Fibroblast of skin of scalp (primary cell): ENCODE measurements around the gene HOXD4.

Source experiments
- DNase-seq: peaks from one replicate; pipeline ENCODE4 v3.0.0-alpha.2; 2013

HOXD4 gene

DNA sequence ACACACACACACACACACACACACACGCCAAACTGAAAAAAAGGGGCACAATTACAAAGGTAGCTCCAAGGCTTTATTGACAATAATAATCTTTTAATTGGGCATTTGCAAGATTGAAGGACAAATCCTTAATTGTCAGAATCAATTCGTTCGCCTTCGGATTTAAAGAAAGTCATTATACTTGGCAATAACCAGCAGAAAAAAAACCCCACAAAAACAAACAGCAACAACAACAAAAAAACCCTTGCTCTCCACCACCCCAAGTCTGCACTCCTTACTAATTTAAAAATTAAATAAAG, 23.6 kb upstream of the HOXD4 start:
- no peak for DNase-seq

DNA sequence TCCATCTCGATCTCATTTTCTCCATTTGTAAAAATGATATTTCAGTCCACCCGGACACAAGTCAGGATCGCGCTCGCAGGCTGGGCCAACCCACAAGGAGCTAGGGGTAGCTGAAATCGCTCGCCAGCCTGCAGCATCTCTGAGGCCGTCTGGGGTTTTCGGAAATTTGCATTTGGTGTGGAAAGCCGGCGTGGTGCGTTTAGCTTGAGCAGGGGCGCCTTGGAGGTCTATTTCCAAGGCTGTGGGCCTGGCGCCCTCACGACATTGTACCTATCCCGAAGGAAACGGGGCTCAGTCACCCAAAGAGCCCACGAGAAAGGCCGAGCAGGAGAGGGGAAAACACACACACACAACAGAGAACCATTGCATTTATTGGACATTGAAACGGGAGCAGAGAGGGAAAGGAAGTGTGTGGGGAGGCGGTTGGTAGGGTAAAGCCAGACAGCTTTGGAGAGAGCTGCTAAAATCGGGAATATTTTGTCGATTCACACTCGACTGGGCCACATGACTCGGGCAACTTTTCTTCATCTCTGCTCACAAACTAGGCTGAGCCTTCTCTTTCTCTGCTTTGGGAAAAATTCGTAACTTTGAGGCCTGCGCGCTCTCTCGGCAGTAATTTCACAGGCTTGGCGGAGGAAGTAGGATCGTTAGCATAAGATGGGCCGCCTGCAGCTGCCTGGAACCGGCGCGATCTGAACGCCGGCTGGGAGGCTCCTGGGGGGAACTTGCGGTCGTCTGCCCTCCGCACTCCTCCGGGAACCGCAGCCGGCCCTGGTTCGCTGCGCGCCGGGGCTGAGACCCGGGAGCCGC, 23.0 kb upstream of the HOXD4 start:
- peak; percentile 65 for DNase-seq

DNA sequence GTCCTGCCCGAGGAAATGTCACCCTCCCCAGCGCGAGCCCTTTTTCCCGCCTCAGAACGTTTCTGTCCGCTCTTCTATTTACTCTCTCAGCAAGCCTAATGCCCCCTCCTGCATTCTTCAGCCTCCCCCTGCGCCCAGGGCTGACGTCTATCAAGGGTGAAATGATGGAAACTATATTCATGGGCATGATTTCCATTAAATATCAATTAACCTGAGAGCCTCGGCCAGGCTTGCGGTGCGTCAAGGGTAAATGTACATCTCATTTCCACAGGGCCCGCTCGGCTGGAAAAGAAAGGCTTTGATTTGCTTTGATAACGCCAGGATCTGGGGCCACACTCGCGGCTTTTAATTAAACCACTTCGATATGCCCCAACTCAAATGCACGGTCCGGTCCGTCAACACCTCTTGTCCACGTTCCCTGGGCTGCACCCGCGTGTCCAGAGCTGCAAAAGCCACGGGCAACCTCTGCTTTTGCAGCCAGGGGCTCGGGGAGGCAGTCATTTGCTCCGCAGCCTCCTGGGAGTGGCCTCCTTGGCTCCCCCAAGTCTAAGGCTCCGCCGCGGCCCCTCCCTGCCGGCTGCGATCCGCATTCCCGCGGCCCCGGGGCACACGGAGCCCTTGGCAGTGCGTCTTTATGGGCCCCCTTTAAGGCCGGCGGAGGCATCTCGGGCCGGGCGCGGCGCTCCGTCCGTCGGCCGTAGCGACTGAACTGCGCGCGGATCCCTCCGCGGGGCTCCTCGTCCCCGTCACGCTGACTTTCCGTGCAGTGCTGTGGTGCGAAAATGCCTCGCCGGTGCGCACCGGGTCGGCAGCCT, 22.2 kb upstream of the HOXD4 start, which contains the start of gene HOXD8:
TSS of gene HOXD8 (plus strand) at position 724 of the 815 bp plus-strand sequence. CDS start 662 bp downstream, outside the sequence.
- DNase-seq = peak; percentile 95

DNA sequence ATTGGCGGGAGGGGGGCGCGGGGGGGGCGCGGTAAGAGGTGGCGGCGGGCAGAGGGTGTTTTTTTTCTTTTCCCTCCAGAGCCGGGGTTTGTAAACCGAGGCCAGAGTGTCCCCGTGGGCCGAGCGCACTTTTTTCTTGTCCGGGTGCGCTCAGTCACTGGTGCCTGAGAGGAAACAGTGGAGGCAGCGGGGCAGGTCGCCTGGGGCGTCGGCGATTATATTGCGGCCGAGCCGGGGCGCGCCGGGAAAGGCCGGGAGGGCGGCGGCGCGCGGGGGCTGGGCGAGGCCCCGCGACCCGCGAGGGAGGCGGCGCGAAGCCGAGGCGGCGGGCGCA, 21.6 kb upstream of the HOXD4 start:
- DNase-seq = no peak

DNA sequence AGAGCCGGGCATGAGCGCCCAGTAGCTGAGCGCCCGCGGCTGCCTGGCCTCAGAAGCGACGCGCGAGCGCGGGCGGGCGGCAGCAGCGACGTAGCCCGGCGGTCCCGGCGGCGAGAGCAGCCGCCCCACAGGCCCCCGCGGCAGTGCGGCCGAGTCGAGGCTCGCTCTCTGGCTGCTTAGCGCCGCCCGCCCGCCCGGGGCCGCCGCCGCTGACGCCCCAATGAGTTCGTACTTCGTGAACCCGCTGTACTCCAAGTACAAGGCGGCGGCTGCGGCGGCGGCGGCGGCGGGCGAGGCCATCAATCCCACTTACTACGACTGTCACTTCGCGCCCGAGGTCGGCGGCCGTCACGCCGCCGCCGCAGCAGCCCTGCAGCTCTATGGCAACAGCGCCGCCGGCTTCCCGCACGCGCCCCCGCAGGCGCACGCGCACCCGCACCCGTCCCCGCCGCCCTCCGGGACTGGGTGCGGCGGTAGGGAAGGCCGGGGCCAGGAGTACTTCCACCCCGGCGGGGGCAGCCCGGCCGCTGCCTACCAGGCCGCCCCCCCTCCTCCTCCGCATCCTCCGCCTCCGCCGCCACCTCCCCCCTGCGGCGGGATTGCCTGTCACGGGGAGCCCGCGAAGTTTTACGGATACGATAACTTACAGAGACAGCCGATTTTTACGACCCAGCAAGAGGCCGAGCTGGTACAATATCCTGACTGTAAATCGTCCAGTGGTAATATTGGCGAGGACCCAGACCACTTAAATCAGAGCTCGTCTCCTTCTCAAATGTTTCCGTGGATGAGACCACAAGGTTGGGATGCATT, 21.0 kb upstream of the HOXD4 start:
- DNase-seq = peak; percentile 82

DNA sequence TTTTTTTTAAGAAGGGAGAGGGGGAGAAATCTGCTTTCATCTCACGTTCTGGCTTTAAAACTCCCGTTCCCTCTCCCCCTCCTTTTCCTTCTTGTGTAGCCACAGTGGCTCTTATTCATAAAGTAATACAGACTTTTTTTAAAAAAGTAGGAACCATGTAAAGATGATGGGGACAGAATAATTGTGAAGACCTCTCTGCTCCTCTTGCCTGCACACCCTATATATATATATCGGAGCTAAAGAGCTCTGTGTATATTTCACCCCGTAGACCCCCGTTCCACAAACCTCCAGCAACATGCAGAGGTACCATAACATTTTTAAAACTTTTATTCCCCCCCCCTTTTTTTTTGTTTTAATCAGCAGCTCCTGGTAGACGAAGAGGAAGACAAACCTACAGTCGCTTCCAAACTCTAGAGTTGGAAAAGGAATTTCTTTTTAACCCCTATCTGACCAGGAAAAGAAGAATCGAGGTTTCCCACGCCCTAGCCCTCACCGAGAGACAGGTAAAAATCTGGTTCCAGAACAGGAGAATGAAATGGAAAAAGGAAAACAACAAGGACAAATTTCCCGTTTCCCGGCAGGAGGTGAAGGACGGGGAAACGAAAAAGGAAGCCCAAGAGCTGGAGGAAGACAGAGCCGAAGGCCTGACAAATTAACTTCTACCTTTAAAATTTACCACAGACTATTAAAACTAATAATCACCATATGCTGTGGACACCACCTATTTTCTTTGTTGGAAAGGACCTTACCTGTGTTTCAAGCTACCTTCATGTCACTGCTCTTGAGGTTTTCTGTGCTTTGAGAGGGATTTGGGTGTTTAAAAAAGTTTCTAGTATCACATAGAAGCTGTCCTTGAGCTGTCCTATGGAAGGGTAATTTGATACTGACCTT, 20.1 kb upstream of the HOXD4 start:
- DNase-seq = no peak

DNA sequence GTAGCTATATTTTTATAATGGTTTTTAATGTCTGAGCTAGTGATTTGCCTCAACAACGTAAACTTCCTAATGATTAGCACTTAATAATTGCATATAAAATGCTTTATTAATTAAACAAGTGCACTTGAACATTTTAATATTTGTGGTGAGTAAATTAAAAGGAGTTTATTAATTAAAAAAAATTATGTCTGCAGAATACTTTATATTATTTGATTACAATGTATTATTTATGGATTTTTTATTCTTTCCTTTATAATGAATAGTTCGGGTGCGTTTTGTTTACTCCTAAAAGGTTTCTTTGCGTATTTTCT, 19.5 kb upstream of the HOXD4 start:
- no peak for DNase-seq

DNA sequence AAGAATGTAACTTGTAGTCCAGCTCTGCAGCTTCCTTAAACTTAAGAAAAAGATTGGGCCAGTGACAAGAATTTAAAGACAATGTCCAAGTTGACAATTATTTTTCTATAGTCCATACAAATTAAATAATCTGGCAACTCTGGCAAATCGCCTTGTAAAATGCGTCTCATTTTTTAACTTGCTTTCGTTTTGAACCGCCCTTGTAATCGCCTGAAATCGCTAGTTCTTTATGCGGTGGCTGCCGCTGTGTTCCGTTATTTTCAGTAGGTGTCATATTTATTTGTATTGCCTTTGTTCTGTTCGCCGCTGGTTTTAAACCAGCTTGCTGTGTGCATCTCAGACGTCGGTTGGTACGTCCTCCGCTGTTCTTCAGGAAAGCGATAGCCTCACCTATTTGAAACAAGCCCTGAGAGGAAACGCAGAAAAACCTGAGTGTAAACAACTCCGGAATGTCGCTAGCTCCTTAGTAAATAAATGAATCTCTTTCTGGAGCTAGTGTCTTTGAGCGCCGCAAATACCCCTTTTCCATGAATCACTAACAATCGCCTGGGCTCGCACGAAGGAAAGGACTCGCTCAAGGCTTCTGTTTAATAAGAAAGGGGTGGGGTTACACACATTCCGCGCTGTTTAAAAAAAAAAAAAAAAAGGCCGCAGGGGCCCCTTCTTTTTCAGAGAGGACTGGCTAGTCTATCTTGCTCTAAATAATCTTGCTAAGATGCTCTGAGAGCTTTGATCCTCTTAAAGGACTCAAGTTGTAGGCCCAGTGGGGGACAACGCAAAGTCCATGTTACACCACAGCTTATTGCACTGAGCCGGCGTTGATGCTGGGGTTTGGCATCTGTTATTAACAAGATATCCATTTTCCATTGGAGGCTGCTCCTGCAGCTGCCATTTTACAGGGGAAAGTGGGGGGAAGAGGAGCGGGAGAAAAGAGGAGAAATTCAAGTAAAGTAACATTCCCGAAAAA, 18.9 kb upstream of the HOXD4 start:
- DNase-seq = peak; percentile 82

DNA sequence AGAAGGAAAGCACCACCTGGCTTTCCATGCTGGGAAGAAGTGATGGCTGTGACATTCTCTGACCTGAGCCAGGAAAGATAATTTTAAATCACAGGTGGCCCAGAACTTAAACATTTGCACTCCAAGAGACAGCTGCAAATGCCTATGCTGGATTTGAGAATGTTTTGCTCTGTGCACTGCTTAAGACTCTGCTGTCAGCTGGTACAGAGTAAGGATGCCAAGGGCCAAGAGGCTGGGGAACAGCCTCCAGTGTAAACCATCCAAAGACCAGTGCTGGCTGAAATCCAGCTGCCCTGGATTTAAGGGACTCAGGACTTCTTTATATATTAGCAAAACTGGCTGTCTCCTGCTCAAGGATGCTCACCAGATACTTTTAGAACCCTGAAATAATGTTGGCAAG, 18.0 kb upstream of the HOXD4 start:
- peak; percentile 14 for DNase-seq

DNA sequence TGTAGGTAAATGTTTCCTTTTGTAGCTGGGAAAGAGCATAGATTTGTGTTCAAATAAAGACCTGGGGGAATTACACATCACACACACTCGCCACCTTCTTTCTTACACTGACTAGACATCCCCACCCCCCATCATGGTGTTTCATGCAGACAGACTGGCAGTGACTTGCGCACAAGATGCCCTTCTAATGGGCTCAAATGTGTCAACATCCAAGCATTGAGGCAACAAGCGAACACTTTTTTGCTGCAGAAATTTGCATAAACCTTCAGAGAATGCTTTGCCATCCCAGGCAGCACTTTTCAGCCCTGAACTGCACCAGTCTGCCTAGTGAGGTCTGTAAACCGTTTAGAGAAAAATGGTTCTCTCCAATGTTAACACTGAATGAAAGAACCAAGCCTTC, 17.3 kb upstream of the HOXD4 start:
- peak; percentile 16 for DNase-seq

DNA sequence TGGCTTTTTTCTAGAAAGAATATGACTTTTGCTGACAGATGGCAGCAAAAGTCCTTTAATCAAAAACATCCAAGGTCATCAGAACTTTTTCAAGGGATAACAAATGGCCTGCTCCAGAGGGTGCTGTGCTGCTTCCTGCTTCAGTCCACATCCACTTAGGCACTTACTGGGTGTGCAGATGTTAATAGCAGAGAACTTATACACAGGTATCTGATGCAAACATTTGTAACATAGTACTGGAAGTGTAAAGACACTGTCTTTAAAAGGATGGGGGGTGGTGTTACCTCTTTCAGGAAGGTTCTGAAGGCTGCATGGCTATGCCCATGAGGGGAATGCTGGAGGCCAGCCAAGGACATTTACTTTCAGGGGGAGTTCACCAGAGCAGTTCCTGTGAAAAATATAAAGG, 16.3 kb upstream of the HOXD4 start:
- DNase-seq = peak; percentile 83

DNA sequence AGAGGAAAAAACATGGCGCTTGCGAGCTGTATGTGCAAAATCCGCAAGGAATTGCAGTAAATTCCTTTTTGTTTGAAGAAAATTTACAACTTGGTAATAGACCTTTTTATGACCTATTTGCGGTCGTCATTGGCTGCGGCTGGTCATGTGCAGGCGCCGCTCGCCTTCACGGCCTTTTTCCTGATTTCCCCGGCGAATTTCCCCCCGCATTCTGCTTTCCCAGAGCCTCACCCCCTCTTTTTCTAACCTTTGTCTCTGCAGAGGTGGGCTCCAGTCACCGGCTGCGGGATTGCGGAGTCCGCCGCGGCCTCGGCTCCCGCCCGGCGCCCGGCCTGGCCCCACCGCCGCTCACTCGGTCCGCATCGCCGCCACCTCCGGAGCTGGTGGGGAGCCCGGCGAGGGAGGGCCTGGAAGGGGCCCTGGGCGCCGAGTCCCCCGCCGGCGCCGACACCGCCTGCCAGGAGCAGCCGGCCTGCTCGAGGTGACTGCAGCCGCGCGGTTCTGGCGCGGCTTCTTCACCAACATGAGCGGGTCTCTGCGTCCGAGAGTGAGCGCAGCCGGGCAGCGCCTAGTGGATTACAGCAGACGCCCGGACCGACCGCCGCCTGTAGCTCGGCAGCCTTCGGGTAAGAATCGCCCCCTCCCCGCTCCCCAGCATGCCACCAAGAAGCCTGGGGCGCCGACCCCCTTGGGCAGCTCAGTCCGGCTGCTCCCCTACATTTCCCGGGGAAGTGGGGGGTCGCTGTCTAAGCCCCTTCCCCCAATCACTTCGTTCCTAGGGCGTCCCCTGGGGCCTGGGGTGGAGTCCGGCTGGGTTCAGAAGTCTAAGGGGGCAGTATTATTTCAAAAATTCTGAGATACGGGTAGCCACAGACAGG, 14.7 kb upstream of the HOXD4 start:
- DNase-seq = peak; percentile 56

DNA sequence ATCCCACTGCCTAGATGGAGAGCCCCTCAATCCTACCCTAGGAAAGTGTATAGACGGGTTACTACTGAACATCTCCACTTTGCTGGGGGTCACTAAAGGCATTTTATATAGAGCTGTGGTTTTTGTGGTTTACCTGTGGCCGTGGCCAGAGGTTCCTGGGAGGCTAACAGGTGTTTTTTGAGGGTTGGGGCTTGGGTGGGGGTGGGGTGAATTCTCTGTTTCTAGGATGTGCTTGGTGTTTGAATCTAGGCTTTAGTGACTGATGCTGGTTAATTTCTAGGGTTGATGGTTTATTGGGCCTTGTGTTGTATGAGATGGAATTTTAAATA, 14.1 kb upstream of the HOXD4 start:
- DNase-seq = no peak

DNA sequence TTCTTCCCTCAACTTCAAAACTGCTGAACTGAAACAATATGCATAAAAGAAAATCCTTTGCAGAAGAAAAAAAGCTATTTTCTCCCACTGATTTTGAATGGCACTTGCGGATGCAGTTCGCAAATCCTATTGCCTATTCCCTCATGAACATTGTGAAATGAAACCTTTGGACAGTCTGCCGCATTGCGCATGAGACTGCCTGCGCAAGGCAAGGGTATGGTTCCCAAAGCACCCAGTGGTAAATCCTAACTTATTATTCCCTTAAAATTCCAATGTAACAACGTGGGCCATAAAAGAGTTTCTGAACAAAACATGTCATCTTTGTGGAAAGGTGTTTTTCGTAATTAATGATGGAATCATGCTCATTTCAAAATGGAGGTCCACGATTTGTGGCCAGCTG, 13.4 kb upstream of the HOXD4 start:
- DNase-seq = peak; percentile 36

DNA sequence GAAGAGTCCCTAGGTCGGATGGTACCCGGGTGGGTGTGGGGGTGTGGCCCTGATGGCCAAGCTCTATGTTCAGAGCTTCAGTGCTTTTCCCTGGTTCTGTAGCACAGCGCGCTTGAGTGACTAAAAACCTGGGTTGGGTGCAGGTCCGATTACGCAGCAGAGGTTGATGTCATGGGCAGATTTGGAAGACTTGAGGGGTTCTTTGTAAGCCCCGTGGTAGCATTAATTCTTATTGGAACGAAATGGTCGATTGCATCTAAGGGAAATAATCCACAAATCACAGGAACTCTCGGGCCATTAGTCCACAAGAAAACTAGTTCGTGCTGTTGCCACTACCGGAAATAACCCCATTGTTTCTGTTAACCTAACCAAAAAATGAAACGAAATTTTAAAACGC, 12.8 kb upstream of the HOXD4 start:
- peak; percentile 33 for DNase-seq

DNA sequence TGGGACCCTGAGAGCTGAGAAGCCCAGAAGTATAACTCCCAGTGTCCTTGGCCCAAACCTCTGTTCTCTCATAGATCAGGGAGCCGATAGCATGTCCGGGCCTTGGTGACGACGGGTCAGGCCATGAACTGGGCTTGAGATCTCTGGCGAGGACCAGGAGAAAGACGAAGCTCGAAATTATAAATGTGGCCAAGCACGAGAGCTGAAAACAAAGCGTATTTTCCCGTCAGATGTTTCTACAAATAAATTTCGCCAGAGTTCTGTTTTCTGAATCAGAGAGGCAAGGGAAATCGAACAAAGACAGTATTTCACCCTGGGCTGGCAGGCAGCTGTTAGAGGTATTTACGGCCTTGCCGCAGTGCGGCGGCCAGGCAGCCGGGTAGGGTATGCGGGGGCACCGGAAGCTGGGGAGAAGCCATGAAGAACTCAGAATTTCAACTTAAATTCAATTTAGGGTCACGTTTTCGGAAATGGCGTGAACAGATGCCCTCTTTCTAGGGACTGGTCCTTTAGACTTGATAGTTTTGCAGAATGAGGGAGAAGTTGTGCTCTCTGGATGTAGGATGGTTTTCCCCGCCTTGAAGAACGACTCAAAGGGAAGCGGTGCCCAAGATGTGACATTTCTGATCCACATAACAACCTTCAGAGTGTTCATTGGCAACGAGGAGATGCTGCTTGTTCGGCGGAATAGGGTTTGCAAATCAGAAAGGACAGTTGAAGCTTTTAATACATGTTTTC, 12.3 kb upstream of the HOXD4 start:
- DNase-seq = peak; percentile 53

DNA sequence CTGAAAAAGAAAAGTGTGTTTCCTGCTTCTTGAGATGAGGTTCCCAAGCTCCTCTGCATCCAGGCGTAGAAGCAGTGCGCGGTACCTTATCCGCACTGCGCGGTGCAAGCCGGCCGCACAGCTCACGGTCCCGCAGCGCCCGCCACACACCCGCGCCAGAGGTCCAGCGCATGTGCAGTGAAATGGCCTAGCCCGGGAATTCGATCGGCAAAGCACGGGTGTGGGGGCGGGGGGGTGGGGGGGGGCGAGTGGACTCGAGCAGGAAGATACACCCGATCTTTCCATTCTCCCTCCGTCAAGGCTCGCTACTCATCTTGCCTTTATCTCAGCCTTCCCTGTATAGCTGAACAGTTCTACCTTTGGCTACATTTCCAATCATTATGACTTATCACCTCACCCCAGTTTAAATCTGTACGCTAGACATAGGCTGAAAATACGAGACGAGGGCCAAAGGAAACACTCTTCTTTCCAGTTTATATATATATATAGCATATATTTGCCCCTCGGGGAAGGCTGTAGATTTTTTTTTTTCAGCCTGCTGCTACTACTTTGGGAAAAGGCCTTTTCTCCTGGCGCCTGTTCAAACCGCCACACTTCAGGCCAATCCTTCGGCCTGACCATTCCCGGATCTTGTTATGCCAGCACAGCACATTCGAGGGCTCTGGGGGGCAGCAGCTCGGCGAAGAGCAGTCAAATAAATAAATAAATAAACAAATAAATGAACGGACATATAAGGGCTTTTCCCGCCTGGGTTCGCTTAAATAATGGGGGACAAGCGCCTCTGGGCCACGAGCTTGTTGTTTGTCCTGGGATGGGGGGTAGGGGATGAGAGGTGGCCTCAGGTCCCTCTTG, 11.5 kb upstream of the HOXD4 start:
- DNase-seq = peak; percentile 82

DNA sequence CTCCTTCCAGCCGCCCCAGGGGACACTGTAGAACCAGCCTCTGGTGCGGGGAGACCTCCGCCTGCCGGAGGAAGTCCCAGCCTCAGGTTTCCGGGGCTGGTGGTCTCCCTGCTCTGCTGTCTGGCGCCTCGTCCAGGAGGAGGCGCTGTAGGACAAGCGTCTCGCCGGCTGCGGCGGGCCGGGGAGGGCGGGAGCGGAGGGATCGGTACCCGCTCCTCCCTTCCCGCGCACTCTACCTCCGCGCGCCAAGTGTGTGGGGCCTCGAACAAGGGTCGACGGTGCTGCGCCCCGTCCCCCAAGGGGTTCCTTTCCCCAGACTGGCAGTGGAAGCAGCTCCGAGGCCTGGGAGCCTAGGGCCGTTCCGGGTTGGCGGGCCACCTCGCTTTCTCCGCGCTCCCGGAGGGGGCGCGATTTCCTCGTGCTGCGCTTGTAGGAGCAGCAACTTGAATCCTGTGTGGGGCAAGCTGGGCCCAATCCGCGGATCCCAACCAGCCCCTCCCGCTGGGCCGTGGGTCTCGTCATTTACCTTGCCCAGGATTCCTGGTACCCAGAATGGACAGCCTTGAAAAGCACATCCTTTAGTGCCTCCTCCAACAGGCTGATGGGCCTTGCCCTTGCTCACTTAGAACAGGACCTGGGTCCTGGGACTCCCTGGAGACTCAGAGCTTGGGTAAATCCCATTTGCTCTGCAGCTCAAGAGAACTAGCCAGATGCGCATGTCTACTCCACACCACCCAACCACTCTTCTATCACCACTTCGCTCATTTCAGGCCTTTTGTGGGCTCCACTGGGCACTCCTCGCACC, 10.6 kb upstream of the HOXD4 start:
- DNase-seq = peak; percentile 87
